Activated CD4-positive, CD25-positive, alpha-beta regulatory T cell treated with anti-CD3 and anti-CD28 coated beads, Interleukin-2, amount 50 U/mL, for 24 hours (primary cell): ENCODE data around the gene HLA-DQA1.
"Not testable (repeated sequence)": the region's sequence is repeated elsewhere in the genome, so short reads cannot be mapped to it uniquely, and the experiment has no call there.

ENCODE experiments used
- ATAC-seq, 2 donors: fragments of 150-1000 bp; cut with Tn5 transposase; one replicate each; pipeline ENCODE4 v1.10.0; 2021; ENCODE audit warnings: mild to moderate bottlenecking in 1 of 2, moderate library complexity in 1 of 2

The HLA-DQA1 gene

DNA sequence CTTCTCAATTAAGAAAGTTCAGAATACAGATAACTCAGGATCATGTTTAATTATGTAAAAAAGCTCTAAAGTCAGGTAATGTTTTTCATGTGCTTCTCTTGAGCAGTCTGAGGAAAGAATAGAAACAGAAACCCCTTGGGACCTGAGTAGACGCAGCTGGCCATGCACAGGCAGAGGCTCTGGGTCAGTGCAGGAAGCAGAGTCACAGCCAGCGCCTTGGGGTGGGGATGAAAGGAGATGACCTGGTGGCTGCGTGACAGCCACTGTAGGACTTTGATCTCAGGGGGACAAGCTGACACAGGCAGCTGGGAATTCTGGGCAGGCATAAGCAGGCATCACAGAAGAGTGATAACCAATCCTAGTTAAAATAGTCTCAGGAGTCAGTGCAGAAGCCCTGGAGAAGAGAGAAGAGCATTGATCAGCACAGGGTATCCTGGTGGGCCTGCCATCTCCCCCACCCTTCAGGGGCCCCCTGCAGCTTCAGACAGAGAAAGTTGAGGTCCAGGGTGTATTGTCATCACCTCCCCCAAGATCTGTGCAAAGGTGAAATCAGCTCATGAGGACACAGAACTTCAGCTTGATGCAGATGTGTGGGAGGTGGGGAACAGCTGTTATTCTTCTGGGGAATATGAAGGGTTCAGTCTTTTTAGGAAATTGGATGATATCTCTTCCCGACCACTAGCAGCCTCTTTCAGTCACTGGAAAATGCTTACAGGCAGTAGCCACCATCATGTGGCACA lies 22.8 kb downstream of the HLA-DQA1 start:
- ATAC-seq = no peak

DNA sequence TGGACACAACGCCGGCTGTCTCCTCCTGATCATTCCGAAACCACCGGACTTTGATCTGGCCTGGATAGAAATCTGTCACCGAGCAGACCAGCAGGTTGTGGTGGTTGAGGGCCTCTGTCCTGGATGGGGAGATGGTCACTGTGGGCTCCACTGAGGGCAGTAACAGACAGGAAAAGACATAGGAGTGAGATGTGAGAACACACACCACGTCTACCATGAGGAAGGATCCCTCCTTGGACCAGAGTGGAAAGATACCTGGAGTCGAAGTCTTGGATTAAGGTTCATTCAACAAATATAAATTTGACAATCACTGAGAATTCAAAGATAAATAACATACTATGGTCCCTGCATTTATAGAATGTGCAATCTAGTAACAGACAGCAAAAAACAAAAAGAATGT lies 24.9 kb downstream of the HLA-DQA1 start:
- no peak for ATAC-seq

DNA sequence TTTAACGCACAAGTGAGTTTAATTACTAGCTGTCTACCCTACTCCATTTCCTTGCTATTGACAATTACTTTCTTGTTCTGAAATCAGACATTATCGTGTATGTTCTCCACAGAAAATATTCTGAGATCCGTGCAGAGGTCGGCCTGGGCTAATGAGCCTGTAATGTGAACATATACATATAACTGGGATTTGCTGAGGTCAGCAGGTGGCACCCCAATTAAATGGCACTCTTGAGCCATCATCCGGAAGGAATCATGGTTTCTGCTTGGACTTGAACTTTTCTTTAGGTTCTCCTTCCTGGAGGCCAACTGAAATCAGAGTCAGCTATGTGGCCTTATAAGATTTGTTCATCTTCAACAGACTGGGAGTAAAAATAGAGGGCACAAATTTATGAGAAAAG lies 25.6 kb downstream of the HLA-DQA1 start:
- no peak for ATAC-seq

DNA sequence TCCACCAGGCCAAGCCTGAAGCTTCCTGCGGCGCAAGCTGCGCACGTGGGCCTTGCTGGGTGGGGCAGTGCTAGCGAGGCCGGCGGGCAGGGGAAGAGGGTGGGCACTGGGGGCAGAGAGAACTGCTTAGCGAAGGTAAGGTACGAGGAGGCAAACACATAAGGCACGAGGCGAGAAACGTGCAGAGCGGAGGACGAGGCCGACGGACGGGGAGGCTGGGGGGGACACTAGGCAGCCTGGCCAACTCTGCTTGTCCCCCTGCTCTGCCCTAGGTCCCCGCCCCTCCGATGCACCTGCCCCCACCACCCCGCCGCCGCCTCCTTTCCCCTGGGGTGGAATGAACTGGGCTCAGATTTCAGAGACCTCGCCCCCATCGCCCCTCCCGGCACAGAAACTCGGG lies 27.1 kb downstream of the HLA-DQA1 start:
- no peak for ATAC-seq

DNA sequence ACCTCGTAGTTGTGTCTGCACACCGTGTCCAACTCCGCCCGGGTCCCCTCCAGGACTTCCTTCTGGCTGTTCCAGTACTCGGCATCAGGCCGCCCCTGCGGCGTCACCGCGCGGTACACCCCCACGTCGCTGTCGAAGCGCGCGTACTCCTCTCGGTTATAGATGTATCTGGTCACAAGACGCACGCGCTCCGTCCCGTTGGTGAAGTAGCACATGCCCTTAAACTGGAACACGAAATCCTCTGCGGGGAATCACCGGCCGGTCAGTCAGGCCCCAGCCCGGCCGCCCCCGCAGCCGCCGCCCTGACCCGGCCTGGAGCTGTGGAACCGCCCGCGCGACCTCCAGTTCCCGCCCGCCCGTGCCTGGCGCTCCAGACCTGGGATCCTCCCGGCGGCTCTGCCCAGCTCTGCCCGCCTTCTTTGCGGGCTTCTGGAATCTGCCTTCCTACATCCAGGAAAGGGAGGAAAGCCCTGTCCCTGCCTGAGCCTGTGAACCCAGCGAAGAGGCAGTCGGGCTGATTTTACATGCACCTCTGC lies 27.7 kb downstream of the HLA-DQA1 start:
- ATAC-seq = peak; percentile 41 to 47

DNA sequence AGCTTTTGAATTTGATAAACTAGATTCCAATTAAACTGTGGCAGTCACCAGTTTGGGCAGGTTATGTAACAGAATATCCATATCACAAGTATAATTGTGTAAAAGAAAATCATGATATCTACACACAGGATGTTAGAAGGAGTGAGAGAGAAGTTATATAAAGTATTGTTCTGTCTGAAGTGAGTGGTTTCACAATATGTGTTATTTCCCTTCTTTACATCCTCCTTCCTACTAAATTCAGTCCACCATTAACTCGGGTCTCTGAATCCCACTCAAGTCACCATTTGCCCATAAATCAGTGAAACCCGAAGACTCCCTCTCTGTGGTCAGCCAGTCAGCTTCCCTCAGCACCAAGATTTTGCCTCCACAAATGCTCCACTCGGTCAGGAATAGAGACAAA lies 28.5 kb downstream of the HLA-DQA1 start:
- no peak for ATAC-seq

DNA sequence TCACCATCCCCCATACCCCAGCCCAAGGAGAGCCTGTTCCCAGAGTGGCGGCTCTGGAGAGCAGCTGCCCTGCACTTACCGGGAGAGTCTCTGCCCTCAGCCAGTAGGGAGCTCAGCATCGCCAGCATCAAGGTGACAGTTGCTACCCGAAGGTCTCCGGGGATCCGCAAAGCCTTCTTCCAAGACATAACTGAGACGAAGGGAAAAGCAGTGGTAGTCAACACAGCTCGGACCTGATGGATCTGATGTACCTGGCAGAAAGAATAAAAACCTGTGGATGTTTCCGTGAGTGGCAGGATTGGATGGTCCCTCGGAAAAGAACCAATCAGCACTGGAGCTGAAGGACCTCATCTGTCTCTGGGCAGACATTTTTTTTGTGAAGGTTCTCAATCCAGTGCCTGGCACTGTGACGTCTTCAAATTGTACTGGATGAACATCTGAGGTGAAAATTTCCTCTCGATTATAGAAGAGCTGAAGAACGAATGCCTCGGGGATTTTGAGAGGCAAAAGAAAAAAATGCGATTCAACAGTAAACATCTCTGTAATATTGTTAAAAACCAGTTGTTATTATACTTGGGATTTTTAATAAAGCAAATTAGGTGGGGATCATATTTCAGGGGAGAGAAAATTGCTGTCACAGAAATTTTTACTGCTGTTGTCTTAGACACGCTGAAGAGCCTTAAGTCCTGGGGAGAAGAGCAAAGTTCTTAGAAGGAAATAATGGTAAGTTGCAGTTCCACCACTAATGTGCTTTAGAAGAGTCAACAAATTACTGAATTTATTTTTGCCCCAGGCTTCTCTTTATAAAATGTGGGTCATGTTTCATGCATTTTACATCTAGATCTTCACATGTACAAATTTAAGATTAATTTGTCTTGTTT lies 29.5 kb downstream of the HLA-DQA1 start, which contains the start of gene HLA-DQB1:
TSS of gene HLA-DQB1 (minus strand) at position 238 of the 881 bp plus-strand sequence. CDS start at position 188, 50 bp downstream.
- ATAC-seq = peak; percentile 80 to 85

DNA sequence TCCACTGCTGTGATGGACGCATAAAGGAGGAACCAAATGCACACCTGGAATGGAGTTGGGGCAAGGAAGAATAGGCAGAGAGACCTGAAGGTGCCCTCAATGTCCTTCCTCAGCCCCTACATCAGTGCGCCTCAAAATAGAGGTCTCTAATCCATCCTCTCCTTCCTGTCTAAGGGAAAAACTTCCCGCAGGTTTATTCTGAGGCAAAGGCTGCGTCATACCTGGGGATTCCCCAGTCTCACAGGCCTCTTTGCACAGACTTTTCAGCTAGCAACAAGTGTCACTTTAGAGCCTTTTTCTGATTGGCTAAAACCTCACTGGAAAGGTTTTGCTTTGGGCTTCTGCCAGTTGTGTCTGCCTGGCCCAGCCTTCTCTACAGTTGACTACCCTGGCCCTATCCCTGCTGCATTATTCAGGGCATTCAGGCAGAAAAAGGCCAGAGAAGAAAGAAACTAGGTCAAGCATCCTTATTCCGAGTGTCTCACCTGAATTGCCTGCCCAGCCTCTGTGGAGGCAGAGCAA lies 31.1 kb downstream of the HLA-DQA1 start:
- ATAC-seq = peak; percentile 69 to 77

DNA sequence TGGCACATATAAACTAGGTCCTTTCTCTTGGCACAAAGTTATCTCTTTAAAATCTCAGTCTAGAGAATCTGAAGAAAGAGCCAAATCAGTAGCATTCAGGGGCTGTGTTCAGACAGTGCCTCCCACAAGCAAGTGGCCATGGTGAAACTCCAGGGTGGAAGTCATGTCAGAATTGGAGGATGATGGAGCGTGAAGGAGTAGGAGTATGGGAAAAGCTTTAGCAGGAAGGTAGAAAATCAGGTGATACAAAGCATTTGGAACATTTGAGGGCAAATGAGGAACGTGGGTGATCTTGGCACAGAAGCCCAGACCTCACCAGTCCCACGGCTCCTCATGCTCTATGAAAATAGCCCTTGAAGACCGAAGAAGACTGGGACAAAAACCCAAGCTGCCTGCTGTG lies 32.0 kb downstream of the HLA-DQA1 start:
- no peak for ATAC-seq

DNA sequence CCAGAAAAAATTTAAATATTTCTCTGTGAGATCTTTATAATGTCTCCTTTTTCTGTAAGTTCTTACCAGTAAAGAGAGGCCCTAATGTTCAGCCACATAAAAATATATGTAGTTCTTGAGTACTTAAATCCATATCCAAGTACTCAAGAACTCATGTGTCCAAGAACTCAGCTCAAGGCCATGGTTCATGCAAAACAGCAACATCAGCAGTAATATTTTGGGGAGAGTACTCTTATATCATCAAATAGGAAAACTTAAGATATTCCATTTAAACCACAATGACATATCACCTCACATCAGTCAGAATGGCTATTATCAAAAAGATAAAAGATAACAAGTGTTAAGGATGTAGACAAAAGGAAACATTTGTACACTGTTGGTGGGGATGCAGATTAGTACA lies 32.7 kb downstream of the HLA-DQA1 start:
- no peak for ATAC-seq

DNA sequence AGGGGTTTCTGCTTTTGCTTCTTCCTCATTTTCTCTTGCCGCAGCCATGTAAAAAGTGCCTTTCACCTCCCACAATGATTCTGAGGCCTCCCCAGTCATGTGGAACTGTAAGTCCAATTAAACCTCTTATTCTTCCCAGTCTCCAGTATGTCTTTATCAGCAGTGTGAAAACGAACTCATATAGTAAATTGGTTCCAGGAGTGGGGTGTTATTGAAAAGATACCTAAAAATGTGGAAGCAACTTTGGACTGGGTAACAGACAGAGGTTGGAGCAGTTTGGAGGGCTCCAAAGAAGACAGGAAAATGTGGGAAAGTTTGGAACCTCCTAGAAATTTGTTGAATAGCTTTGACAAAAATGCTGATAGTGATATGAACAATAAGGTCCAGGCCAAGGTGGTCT lies 34.7 kb downstream of the HLA-DQA1 start:
- not testable (repeated sequence) for ATAC-seq

DNA sequence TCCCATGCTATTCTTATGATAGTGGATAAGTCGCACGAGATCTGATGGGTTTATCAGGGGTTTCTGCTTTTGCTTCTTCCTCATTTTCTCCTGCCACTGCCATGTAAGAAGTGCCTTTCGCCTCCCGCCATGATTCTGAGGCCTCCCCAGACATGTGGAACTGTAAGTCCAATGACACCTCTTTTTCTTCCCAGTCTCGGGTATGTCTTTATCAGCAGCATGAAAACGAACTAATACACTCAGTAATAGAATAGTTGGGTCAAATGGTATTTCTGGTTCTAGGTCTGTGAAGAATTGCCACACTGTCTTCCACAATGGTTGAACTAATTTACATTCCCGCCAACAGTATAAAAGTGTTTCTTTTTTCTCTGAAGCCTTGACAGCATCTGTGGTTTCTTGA lies 36.9 kb downstream of the HLA-DQA1 start:
- ATAC-seq = not testable (repeated sequence)

DNA sequence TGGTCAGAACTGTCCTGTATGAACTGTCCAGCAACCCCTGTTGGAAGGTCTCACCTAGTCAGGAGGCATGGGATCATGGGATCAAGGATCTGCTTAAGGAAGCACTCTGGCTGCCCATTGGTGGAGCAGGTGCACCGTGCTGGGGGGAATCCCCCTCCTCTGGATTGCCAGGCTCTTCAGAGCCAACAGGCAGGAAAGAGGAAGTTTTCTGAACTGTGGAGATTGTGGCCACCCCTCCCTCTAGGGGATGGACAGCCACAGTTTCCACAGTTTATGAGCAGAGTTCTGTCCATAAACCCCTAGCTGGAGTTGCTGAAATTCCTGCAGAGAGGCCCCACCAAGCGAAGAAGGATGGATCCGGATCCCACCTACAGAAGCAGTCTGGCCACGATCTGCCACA lies 42.3 kb downstream of the HLA-DQA1 start:
- no peak for ATAC-seq

DNA sequence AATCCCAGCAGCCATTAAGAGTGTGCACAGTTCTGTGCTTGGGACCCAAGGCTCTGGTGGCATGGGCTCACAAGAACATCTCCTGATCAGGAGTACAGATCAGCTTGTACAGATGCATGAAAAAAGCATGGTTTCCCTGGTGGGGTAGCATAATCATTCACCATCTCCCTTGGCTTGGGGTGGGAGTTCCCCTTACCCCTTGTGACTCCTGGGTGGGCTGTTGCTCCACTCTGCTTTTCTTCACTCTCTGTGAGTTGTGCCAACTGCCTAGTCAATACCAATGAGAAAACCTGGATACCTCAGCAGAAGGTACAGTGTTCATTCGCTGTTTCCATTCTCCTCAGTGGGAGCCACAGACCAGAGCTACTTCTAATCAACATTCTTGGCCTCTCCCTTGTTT lies 42.8 kb downstream of the HLA-DQA1 start:
- no peak for ATAC-seq

DNA sequence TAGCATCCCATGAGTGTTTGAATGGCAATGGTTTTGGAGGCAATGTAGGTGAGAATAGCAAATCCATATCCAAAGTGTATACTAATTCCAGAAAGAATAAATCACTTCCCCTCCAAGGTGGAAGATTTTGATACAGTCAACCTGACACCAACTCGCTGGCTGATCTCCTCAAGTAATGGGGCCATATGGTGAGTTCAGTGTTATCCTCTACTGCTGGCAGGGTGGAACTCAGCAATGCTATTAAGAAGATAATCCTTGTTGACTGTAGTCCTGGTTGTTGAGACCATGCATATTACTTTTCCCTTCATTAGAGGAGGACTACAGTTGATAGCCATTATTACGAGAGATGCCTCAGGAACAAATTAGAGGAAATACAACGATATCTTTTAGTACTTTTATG lies 47.0 kb downstream of the HLA-DQA1 start:
- no peak for ATAC-seq

DNA sequence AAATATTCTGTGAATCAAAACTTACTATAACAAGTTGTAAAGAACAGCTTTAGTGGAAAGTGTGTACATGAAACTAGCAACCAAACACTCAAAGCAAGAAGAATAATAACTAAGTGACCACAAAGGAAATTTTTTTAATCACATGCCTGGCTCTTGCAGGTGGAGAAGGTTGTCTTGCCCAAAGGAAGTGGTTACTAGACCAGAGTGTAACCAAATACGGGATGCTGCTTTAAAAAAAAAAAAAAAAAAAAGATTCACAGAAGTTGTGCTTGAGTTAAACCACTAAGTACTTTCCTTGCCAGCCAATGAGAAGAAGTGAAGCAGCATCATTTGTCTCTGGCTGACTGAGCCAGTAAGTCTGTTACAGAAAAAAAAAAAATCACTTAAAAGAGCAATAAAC lies 48.4 kb downstream of the HLA-DQA1 start:
- ATAC-seq = peak; percentile 87 to 89

DNA sequence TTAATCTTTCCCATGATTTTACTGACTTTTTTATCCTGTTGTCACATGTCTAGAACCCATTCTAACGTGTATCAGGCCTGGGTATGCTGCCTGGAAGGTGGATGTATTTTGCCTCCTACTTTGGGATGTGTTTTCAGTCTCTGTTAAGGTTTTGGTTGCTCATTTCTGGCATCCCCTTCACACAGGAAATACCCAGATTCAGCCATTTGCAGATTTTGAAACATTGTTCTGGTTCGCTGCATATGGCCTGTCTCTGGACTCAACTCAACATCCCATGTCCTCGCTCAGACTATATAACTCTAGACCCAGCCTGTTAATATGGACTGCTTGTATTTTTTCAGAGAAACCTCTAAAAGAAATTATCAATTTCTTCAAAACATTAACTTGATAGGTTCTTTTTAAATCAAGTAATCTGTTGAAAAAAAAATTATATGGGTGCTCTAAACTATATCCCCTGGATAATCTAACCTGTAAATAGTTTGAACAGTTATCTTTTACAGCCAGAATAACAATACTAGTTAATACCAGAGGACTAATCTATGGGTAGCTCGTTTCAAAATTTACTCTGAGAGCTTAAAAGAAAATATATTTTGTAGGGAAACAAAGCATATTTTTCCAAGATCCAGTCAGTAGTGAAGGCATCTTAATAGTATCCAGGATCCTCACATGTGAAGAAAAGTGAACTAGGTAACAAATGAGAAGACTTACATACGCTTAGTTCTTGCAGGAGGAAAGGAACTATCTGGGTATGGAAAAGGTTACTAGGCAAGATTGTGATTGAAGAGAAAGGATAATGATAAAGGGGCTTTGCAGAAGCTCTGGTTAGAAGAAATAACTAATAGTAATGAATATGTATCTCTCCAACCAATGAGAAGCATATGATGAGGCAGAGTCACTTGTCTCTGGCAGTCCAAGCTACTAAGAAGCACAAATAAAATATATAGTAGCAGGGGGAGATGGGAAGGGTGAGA lies 52.6 kb downstream of the HLA-DQA1 start:
- ATAC-seq = no peak

DNA sequence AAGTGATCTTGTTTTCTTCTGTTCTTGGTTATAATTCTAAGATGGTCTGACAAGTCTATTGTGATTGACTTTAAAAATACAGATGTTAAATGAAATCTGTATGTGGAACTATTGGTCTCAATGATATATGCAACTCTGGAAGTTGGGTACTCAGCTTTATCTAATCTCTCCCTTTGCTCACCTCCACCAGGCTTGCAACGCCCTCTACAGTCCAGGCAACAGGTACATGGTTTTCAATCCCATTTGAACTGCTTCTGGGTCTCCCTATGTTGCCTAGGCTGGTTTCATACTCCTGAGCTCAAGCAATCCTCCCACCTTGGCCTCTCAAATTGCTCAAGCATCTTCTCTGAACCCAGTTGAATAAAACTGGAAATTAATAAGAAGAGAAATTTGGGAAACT lies 54.8 kb downstream of the HLA-DQA1 start:
- ATAC-seq = peak in 1 of 2 donors; percentile 79
